ENCODE measurements around the gene PARP8. TPM values are rescaled to one million over a fixed set of nuclear protein-coding genes. Genes with fewer than 3 reads are reported as not detected.
A peak's percentile ranks its signal among the peaks of the same experiment; 100 is the strongest.
"Not testable (repeated sequence)": the region's sequence is repeated elsewhere in the genome, so short reads cannot be mapped to it uniquely, and the experiment has no call there.

The PARP8 gene
- total and polyA plus RNA-seq, 12 donors: 0.97 to 14.5 (median 5.2) TPM

DNA sequence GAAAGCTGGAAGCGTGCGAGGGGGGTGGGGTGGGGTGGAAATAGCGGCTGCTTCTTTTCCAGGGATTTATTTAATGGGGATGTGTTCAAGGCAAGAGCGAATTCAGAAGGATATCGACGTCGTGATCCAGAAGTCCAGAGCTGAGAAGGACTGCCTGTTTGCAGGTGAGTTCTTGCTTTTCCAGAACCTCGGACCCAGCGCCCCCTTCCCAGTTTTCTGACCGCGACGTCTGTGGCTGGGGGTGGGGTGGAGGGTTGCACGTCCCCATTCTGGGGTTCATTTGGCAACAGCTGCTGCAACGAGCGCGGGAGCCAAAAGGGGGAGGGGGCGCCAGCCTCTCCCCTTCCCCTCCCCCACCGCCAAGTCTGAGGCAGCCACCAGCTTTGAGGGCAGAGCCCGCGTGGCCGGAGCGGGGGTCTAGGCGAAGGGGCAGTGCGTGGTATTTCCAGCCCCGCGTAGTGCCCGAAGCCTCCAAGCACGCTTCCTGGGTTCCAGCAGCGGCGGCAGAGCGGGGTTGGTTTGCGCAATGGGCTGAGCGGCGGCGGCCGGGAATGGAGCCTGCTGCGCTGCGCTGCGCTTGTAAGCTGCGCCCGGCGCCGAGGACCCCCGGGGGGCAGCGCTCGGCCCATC, 701 bp downstream of the PARP8 start:
- Histone ChIP-seq H3K27ac (peak overlapping the region; percentile 48 to 96 (median 82)), H3K27me3 (no peaks in the 10 kb centered on the region), H3K4me1 (peaks cover 0 to 64% (median 11%) of the 10 kb centered on the region in 9 donors), H3K9me3 (no peaks in the 10 kb centered on the region), H3K36me3 (no peaks in the 10 kb centered on the region), H3K4me3 (peak overlapping the region; percentile 69 to 95 (median 86))
- WGBS, 2 donors: 0% methylated on average over 41 to 45 of the region's 46 CpGs
- DNase-seq (peak; percentile 44 to 72), ATAC-seq (peak in 7 of 8 donors; percentile 65 to 88 (median 82))
- TF ChIP-seq, protein P1, sequence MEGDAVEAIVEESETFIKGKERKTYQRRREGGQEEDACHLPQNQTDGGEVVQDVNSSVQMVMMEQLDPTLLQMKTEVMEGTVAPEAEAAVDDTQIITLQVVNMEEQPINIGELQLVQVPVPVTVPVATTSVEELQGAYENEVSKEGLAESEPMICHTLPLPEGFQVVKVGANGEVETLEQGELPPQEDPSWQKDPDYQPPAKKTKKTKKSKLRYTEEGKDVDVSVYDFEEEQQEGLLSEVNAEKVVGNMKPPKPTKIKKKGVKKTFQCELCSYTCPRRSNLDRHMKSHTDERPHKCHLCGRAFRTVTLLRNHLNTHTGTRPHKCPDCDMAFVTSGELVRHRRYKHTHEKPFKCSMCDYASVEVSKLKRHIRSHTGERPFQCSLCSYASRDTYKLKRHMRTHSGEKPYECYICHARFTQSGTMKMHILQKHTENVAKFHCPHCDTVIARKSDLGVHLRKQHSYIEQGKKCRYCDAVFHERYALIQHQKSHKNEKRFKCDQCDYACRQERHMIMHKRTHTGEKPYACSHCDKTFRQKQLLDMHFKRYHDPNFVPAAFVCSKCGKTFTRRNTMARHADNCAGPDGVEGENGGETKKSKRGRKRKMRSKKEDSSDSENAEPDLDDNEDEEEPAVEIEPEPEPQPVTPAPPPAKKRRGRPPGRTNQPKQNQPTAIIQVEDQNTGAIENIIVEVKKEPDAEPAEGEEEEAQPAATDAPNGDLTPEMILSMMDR (IDR thresholded peaks at IDR 0.05): no peak
- intact Hi-C loops (cut with DNase I): loop anchor here in 1 of 10 donors (10.0 kb wide), 1 partner anchor 78 kb away; no protein-coding TSS in a partner anchor

DNA sequence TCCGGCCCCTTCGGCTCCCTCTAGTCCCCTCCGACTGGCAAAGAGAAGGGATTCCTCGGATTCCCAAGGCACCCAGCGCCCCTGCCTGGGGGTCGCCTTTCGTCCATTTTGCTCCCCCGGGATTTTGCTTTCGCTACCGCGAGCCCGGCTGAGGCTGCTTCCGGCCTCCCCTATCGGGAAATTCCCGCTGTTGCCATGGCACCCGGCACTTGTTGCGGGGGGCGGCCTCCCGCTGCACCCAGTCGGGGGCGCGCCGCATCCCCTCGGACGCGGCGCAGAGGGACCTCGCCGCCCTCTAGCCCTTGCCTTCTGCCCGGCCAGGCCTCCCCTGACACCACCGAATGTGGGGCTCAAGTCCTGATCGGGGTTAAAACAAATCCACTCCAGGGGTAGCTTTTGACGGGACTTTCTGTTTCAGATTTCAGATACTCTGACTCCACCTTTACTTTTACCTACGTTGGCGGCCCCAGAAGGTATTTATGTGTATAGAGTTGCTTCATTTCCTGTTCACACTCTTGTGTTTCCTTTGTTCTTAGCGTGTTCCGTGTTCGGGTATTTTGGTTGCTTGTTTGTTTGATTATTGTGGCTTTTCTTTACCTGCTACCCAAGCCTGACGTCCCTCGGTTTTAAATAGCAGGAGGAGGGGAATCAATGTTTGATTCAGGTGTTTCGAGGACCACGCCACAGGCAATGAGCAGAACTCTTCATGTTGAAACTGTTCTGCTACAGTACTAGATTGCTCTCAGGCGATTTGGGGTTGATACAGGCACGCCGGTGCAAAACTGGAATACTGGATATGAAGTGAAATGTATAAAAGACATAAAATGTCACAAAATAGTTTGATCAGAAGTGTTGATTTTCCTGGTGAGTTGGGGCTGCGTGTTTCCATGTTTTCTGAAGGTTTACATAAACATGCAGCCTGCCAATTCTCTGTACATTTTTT, 1.5 kb downstream of the PARP8 start:
- peak; percentile 68 to 74 for DNase-seq

DNA sequence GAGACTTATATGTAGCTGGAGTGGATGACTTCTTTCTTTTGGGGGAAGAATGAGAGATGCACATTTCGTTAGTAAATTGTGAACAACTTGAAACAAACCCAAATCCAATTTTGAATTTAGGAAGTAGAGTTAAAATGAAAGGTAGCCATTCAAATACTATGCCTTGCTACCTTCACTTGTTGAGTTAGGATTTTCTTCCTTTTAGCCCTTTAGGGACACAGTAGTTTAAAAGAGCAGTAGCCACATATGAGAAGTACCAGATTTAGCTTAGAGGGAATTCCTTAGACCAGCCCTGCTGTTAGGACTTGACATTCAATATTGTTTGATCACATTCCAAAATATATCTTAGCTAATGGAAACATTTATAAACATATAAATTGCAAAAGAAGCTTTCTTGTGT, 2.2 kb downstream of the PARP8 start:
- peaks cover 0 to 67% (median 11%) of the 10 kb centered on the region in 9 donors for H3K4me1 ChIP-seq
- not testable (repeated sequence) for H3K36me3 ChIP-seq, ATAC-seq, DNase-seq, H3K27me3 ChIP-seq, H3K9me3 ChIP-seq
- H3K4me3 ChIP-seq: peak overlapping the region in 9 of 10 donors; percentile 69 to 93 (median 84)
- intact Hi-C loops (cut with DNase I): loop anchor here in 1 of 10 donors (10.0 kb wide), 1 partner anchor 76 kb away; no protein-coding TSS in a partner anchor
- 27 to 74% methylated on average over 1 of the region's 1 CpG for WGBS, 2 donors
- H3K27ac ChIP-seq: peak overlapping the region in 1 of 10 donors; percentile 96

More for the DNA sequence above, 1.5 kb downstream of the PARP8 start:
- Histone ChIP-seq H3K4me3 (peak overlapping the region; percentile 69 to 95 (median 86)), H3K4me1 (peaks cover 0 to 72% (median 11%) of the 10 kb centered on the region in 9 donors), H3K9me3 (no peaks in the 10 kb centered on the region), H3K27me3 (no peaks in the 10 kb centered on the region), H3K36me3 (no peaks in the 10 kb centered on the region), H3K27ac (peak overlapping the region; percentile 48 to 96 (median 82))
- TF ChIP-seq, protein P1 (IDR thresholded peaks at IDR 0.05): no peak
- intact Hi-C loops (cut with DNase I): loop anchor here in 1 of 10 donors (10.0 kb wide), 1 partner anchor 77 kb away; no protein-coding TSS in a partner anchor
- ATAC-seq: peak in 7 of 8 donors; percentile 41 to 69 (median 61)
- 1% methylated on average over 46 of the region's 46 CpGs for WGBS, 2 donors

DNA sequence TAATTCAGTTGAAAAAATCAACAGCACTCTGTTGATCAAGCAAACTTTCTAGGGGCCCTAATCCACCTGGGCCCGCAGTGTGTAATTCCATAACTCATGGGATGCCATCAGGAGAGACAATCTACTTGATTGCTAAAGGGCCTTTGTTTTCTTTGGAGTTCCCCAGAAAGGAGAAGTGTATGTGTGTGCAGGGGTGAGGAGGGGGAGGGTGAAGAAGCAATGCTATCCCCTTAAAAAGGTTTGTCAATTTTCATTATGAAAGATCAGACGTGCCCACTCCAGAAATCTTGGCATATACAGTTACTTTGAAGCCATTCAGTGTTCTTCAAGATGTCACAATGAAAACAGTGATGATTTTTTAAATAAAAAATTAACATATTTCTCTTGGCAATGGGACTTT, 6.2 kb downstream of the PARP8 start:
- no peak for DNase-seq
- H3K27ac ChIP-seq: no peak overlapping the region
- 88 to 96% methylated on average over 2 of the region's 2 CpGs for WGBS, 2 donors
- H3K27me3 ChIP-seq: no peaks in the 10 kb centered on the region
- peaks cover 0 to 49% (median 4%) of the 10 kb centered on the region in 9 donors for H3K4me1 ChIP-seq
- ATAC-seq: no peak
- TF ChIP-seq, protein P1 (IDR thresholded peaks at IDR 0.05): no peak
- no peaks in the 10 kb centered on the region for H3K36me3 ChIP-seq
- H3K4me3 ChIP-seq: no peak overlapping the region
- H3K9me3 ChIP-seq: no peaks in the 10 kb centered on the region
- intact Hi-C loops (cut with DNase I): no loop called here

DNA sequence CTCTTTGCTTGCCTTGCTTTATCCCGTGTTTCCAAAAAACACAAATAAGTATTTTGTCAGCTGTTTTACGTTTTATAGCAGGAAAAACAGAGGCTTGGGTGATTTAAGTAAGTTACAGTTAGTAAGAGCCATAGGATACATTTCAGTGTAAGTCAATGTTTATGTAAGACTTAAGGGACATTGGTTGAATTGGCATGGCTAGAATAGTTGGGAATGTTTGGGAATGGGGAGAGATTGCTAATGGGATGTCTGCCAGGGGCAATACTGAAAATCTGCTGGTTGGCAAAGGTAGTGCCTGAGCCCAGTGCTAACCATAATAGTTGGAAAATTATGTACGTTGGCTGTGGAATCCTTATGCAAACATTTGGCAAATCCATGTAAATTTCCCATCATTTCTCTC, 7.0 kb downstream of the PARP8 start:
- H3K4me1 ChIP-seq: peaks cover 0 to 45% (median 2%) of the 10 kb centered on the region in 9 donors
- H3K27me3 ChIP-seq; intact Hi-C loops (cut with DNase I); H3K4me3 ChIP-seq; H3K36me3 ChIP-seq; H3K9me3 ChIP-seq; DNase-seq; ATAC-seq; H3K27ac ChIP-seq: not testable (repeated sequence)
- WGBS, 2 donors: 88 to 91% methylated on average over 3 of the region's 3 CpGs

Data from heart right ventricle (tissue), 16 donors.